HepG2 (cell line): ENCODE results near the gene ABI3. TPM values are rescaled to one million over a fixed set of nuclear protein-coding genes. Genes with fewer than 3 reads are reported as not detected.

ENCODE experiments used
- ADNP ChIP-seq: sonication (generic); formaldehyde crosslinking; IDR thresholded peaks from 2 replicates; pipeline ENCODE4 v1.4.0; 2020; ENCODE audit warnings: missing genetic modification reagents
- CEBPG ChIP-seq: IDR thresholded peaks from 2 replicates; pipeline ENCODE4 v1.6.1; 2016
- DRAP1 ChIP-seq: IDR thresholded peaks from 2 replicates; pipeline ENCODE4 v1.6.1; 2016; ENCODE audit warnings: missing genetic modification reagents, missing compliant biosample characterization
- GLI4 ChIP-seq: sonication (generic); formaldehyde crosslinking; IDR thresholded peaks from 2 replicates; pipeline ENCODE4 v1.5.1; 2020; ENCODE audit warnings: missing genetic modification reagents, mild to moderate bottlenecking, moderate library complexity, borderline replicate concordance
- IKZF4 ChIP-seq: sonication (generic); formaldehyde crosslinking; IDR thresholded peaks from 2 replicates; pipeline ENCODE4 v1.5.1; 2020; ENCODE audit warnings: borderline replicate concordance, mild to moderate bottlenecking, low read depth, missing genetic modification reagents; ENCODE audit errors: not compliant biosample characterization
- IKZF5 ChIP-seq: IDR thresholded peaks from 2 replicates; pipeline ENCODE4 v1.6.1; 2018; ENCODE audit warnings: missing genetic modification reagents, mild to moderate bottlenecking, missing compliant biosample characterization
- MLXIP ChIP-seq: sonication (generic); formaldehyde crosslinking; IDR thresholded peaks from 2 replicates; pipeline ENCODE4 v1.9.0; 2021; ENCODE audit warnings: missing genetic modification reagents, borderline replicate concordance
- NR3C1 ChIP-seq: sonication (generic); formaldehyde crosslinking; IDR thresholded peaks from 2 replicates; pipeline ENCODE4 v1.4.0; 2020; ENCODE audit warnings: missing genetic modification reagents
- PCBP1 ChIP-seq: fragments of 200-400 bp; formaldehyde crosslinking; IDR thresholded peaks from 2 replicates; pipeline ENCODE4 v1.6.1; 2017; ENCODE audit warnings: mild to moderate bottlenecking, low read depth, low read length, borderline replicate concordance
- PRPF4 ChIP-seq: fragments of 200-400 bp; formaldehyde crosslinking; IDR thresholded peaks from 2 replicates; pipeline ENCODE4 v1.6.1; 2016; ENCODE audit warnings: low read length, low read depth; ENCODE audit not compliant: poor library complexity, severe bottlenecking
- RELA ChIP-seq: sonication (generic); formaldehyde crosslinking; IDR thresholded peaks from 2 replicates; pipeline ENCODE4 v1.4.0; 2020; ENCODE audit warnings: missing genetic modification reagents
- USF2 ChIP-seq, 2 experiments: sonication (generic) in 1 of 2; formaldehyde crosslinking in 1 of 2; IDR thresholded peaks; 2 replicates each; pipeline versions ENCODE4 v1.5.1 to v1.6.1; 2011 to 2020; ENCODE audit warnings: borderline replicate concordance in 1 of 2, low read depth in 1 of 2, low read length in 1 of 2, mild to moderate bottlenecking in 1 of 2, missing genetic modification reagents in 1 of 2, moderate library complexity in 1 of 2
- ZMYM4 ChIP-seq: sonication (generic); formaldehyde crosslinking; IDR thresholded peaks from 2 replicates; pipeline ENCODE4 v1.8.1; 2023; ENCODE audit warnings: mild to moderate bottlenecking, missing genetic modification reagents
- ZNF10 ChIP-seq: sonication (generic); formaldehyde crosslinking; IDR thresholded peaks from 2 replicates; pipeline ENCODE4 v1.4.0; 2020; ENCODE audit warnings: mild to moderate bottlenecking, low read depth, missing genetic modification reagents, borderline replicate concordance
- ZNF34 ChIP-seq: sonication (generic); formaldehyde crosslinking; IDR thresholded peaks from 2 replicates; pipeline ENCODE4 v1.4.0; 2020; ENCODE audit warnings: mild to moderate bottlenecking, missing genetic modification reagents, borderline replicate concordance
- ZNF350 ChIP-seq: sonication (generic); formaldehyde crosslinking; IDR thresholded peaks from 2 replicates; pipeline ENCODE4 v1.4.0; 2020; ENCODE audit warnings: mild to moderate bottlenecking, low read depth, missing genetic modification reagents, borderline replicate concordance
- ZNF383 ChIP-seq: sonication (generic); formaldehyde crosslinking; IDR thresholded peaks from 2 replicates; pipeline ENCODE4 v1.4.0; 2020; ENCODE audit warnings: missing genetic modification reagents, mild to moderate bottlenecking, borderline replicate concordance
- ZNF441 ChIP-seq: sonication (generic); formaldehyde crosslinking; IDR thresholded peaks from 2 replicates; pipeline ENCODE4 v1.7.0; 2021; ENCODE audit warnings: missing genetic modification reagents, borderline replicate concordance
- ZNF460 ChIP-seq: sonication (generic); formaldehyde crosslinking; IDR thresholded peaks from 2 replicates; pipeline ENCODE4 v1.5.1; 2020; ENCODE audit warnings: missing genetic modification reagents, mild to moderate bottlenecking, borderline replicate concordance
- ZNF484 ChIP-seq: sonication (generic); formaldehyde crosslinking; IDR thresholded peaks from 2 replicates; pipeline ENCODE4 v1.5.1; 2020; ENCODE audit warnings: mild to moderate bottlenecking, low read depth, missing genetic modification reagents, borderline replicate concordance
- polyA plus RNA-seq, 8 experiments: library from polyadenylated mRNA; depleted of rRNA in 3 of 8; stranded (reverse) in 7 of 8; unstranded in 1 of 8; fragments of >200 nt; fragmentation: Illumina TruSeq in 4 of 8; extraction: Trizol in 4 of 8; gene quantifications; 2 replicates each; pipeline versions ENCODE4 v1.2.1 to v1.2.3, GENCODE V29; 2011 to 2016; ENCODE audit warnings: low read depth in 4 of 8, missing spikeins in 1 of 8, mixed read lengths in 1 of 8; ENCODE audit not compliant: insufficient read depth in 1 of 8
- total RNA-seq, 5 experiments: library from RNA; depleted of rRNA; stranded (reverse); fragments of >200 nt; fragmentation: Illumina TruSeq; extraction: Trizol; gene quantifications; 2 replicates each; pipeline ENCODE4 v1.2.3, GENCODE V29; 2016; ENCODE audit warnings: low read depth in 1 of 5

Gene ABI3
- total and polyA plus RNA-seq, 2 of the 13 experiments (the other 11 are each of a cell fraction or from before 2014, with no cell fraction given) = not detected

GRCh38 chr17:49230636-49231562 lies 20.4 kb downstream of the ABI3 start, which contains the start of gene PHOSPHO1 (continued):
- TF ChIP-seq ZMYM4 (CRISPR knock-in tag) (peak; percentile 60; the same call in 1 of the 2 replicates), DRAP1 (CRISPR knock-in tag) (peak; percentile 52; the same call in 1 of the 2 replicates), CEBPG (no peak), ZNF460 (CRISPR knock-in tag) (no peak), IKZF4 (peak; percentile 57), ZNF484 (no peak), ZNF441 (CRISPR knock-in tag) (no peak), ZNF34 (CRISPR knock-in tag) (no peak), MLXIP (no peak), NR3C1 (CRISPR knock-in tag) (no peak), PCBP1 (0 out of 2 replicates have a peak, but pooled peaks have one; percentile 6), ZNF350 (CRISPR knock-in tag) (0 out of 2 replicates have a peak, but pooled peaks have one; percentile 23), ZNF383 (CRISPR knock-in tag) (no peak), GLI4 (CRISPR knock-in tag) (peak; percentile 78; the same call in 1 of the 2 replicates), USF2 (IDR thresholded peaks at IDR 0.05; ENCODE audit: low read depth, low read length) (no peak), USF2 (CRISPR knock-in tag; IDR thresholded peaks at IDR 0.05; ENCODE audit: borderline replicate concordance) (0 out of 2 replicates have a peak, but pooled peaks have one; percentile 14), ZNF10 (CRISPR knock-in tag) (no peak), IKZF5 (CRISPR knock-in tag) (0 out of 2 replicates have a peak, but pooled peaks have one; percentile 49), RELA (0 out of 2 replicates have a peak, but pooled peaks have one; percentile 33), PRPF4 (no peak), ADNP (CRISPR knock-in tag) (no peak)
